SU-DHL-6 (cell line): ENCODE data around the gene CCDC138.

Experiments
- H2AFZ ChIP-seq: fragments of 200-600 bp; sonication (generic); 2 replicates; pipeline ENCODE4 v1.6.1; 2014; ENCODE audit warnings: low read depth, mild to moderate bottlenecking, moderate library complexity, mixed read lengths, antibody characterized with exemption, low read length; ENCODE audit not compliant: severe bottlenecking
- H3F3A ChIP-seq: fragments of 200-600 bp; shearing (Covaris generic); 2 replicates; pipeline ENCODE4 v1.6.0; 2016; ENCODE audit warnings: antibody characterized with exemption, mild to moderate bottlenecking; ENCODE audit not compliant: insufficient read depth
- H3K27ac ChIP-seq: fragments of 200-600 bp; sonication (generic); 2 replicates; pipeline ENCODE4 v1.5.1; 2016; ENCODE audit warnings: low read depth, mild to moderate bottlenecking, low read length, moderate library complexity, mixed read lengths
- H3K27me3 ChIP-seq: fragments of 200-600 bp; sonication (generic), shearing (Covaris generic); 2 replicates; pipeline ENCODE4 v1.6.0; 2014; ENCODE audit warnings: mild to moderate bottlenecking, low read length
- H3K36me3 ChIP-seq: fragments of 200-600 bp; sonication (generic); 2 replicates; pipeline ENCODE4 v1.6.1; 2014; ENCODE audit warnings: mild to moderate bottlenecking, low read length, mixed read lengths
- H3K4me2 ChIP-seq: fragments of 300-600, 200-600 bp; shearing (Covaris generic), sonication (generic); 2 replicates; pipeline ENCODE4 v1.6.0; 2014; ENCODE audit warnings: low read length, low read depth, mild to moderate bottlenecking; ENCODE audit not compliant: poor library complexity, severe bottlenecking
- H3K4me3 ChIP-seq: fragments of 200-600 bp; sonication (generic); 2 replicates; pipeline ENCODE4 v1.5.1; 2014; ENCODE audit warnings: antibody characterized with exemption, low read length, mild to moderate bottlenecking, mixed read lengths; ENCODE audit not compliant: insufficient read depth, poor library complexity, severe bottlenecking
- H3K79me2 ChIP-seq: fragments of 200-600 bp; sonication (generic); 2 replicates; pipeline ENCODE4 v1.6.1; 2014; ENCODE audit warnings: mild to moderate bottlenecking, low read length, moderate library complexity; ENCODE audit not compliant: insufficient read depth
- H3K9ac ChIP-seq: fragments of 200-600 bp; sonication (generic); 2 replicates; pipeline ENCODE4 v1.7.0; 2014; ENCODE audit warnings: mild to moderate bottlenecking, low read length
- H3K9me2 ChIP-seq: fragments of 200-600 bp; sonication (generic); replicated peaks from 2 replicates; pipeline ENCODE4 v1.6.1; 2014; ENCODE audit warnings: low read length; ENCODE audit not compliant: insufficient read depth
- H3K9me3 ChIP-seq: fragments of 200-600 bp; sonication (generic); 2 replicates; pipeline ENCODE4 v1.6.1; 2014; ENCODE audit warnings: low read length, mixed read lengths; ENCODE audit not compliant: insufficient read depth
- H4K20me1 ChIP-seq: fragments of 200-600 bp; sonication (generic); 2 replicates; pipeline ENCODE4 v1.6.1; 2014; ENCODE audit warnings: low read depth, mild to moderate bottlenecking, antibody characterized with exemption, low read length, moderate library complexity, mixed read lengths
- EZH2phosphoT487 ChIP-seq: fragments of 200-600 bp; sonication (generic), shearing (Covaris generic); conservative IDR thresholded peaks from 2 replicates; pipeline ENCODE4 v1.6.1; 2018; ENCODE audit warnings: mild to moderate bottlenecking, antibody characterized with exemption, low read length, moderate library complexity, mixed read lengths
- TF ChIP-seq, protein P1 (sequence below): fragments of 200-600 bp; sonication (generic); IDR thresholded peaks from one replicate; pipeline ENCODE4 v1.5.1; 2017; ENCODE audit warnings: antibody characterized with exemption, mild to moderate bottlenecking, low read length, moderate library complexity; ENCODE audit not compliant: insufficient read depth, poor library complexity, severe bottlenecking

CCDC138 gene

GRCh38 chr2:108893277-108893676 lies 106.7 kb downstream of the CCDC138 start:
- no peaks in the 10 kb centered on the region for H3K27me3 ChIP-seq
- no peak overlapping the region for H3K4me2 ChIP-seq
- H3K36me3 ChIP-seq, result peaks cover 20% of the 10 kb centered on the region; the same call in 1 of the 2 replicates
- TF ChIP-seq EZH2phosphoT487, result no peak
- TF ChIP-seq, protein P1, sequence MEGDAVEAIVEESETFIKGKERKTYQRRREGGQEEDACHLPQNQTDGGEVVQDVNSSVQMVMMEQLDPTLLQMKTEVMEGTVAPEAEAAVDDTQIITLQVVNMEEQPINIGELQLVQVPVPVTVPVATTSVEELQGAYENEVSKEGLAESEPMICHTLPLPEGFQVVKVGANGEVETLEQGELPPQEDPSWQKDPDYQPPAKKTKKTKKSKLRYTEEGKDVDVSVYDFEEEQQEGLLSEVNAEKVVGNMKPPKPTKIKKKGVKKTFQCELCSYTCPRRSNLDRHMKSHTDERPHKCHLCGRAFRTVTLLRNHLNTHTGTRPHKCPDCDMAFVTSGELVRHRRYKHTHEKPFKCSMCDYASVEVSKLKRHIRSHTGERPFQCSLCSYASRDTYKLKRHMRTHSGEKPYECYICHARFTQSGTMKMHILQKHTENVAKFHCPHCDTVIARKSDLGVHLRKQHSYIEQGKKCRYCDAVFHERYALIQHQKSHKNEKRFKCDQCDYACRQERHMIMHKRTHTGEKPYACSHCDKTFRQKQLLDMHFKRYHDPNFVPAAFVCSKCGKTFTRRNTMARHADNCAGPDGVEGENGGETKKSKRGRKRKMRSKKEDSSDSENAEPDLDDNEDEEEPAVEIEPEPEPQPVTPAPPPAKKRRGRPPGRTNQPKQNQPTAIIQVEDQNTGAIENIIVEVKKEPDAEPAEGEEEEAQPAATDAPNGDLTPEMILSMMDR, result no peak
- no peak overlapping the region for H3K4me3 ChIP-seq
- H3K9me3 ChIP-seq, result no peaks in the 10 kb centered on the region
- no peak overlapping the region for H3K9ac ChIP-seq
- H3K27ac ChIP-seq, result no peak overlapping the region
- no peak overlapping the region for H2AFZ ChIP-seq
- H4K20me1 ChIP-seq, result no peaks in the 10 kb centered on the region
- no peaks in the 10 kb centered on the region for H3K79me2 ChIP-seq
- H3F3A ChIP-seq, result no peaks in the 10 kb centered on the region
- H3K9me2 ChIP-seq, result no peaks in the 10 kb centered on the region

- no peaks in the 10 kb centered on the region for H3F3A ChIP-seq
- no peak overlapping the region for H3K4me2 ChIP-seq
- H3K9me3 ChIP-seq, result no peaks in the 10 kb centered on the region
- no peaks in the 10 kb centered on the region for H3K79me2 ChIP-seq
- H2AFZ ChIP-seq, result no peak overlapping the region
- H3K36me3 ChIP-seq, result peaks cover 8% of the 10 kb centered on the region; the same call in 1 of the 2 replicates
- H3K4me3 ChIP-seq, result no peak overlapping the region
- H3K9me2 ChIP-seq, result no peaks in the 10 kb centered on the region
- H3K9ac ChIP-seq, result no peak overlapping the region
- H3K27me3 ChIP-seq, result no peaks in the 10 kb centered on the region
- no peak overlapping the region for H3K27ac ChIP-seq
- TF ChIP-seq EZH2phosphoT487, result no peak
- TF ChIP-seq, protein P1, result no peak
- no peaks in the 10 kb centered on the region for H4K20me1 ChIP-seq
Observed at GRCh38 chr2:108894766-108895165, 108.2 kb downstream of the CCDC138 start.

GRCh38 chr2:108895188-108895587 lies 108.6 kb downstream of the CCDC138 start:
- H2AFZ ChIP-seq, result no peak overlapping the region
- H4K20me1 ChIP-seq, result no peaks in the 10 kb centered on the region
- H3K79me2 ChIP-seq, result no peaks in the 10 kb centered on the region
- TF ChIP-seq, protein P1, result no peak
- no peak for TF ChIP-seq EZH2phosphoT487
- H3K9me2 ChIP-seq, result no peaks in the 10 kb centered on the region
- no peak overlapping the region for H3K4me2 ChIP-seq
- no peak overlapping the region for H3K27ac ChIP-seq
- peaks cover 6% of the 10 kb centered on the region; the same call in 1 of the 2 replicates for H3K36me3 ChIP-seq
- H3K9ac ChIP-seq, result no peak overlapping the region
- no peaks in the 10 kb centered on the region for H3F3A ChIP-seq
- no peak overlapping the region for H3K4me3 ChIP-seq
- H3K27me3 ChIP-seq, result no peaks in the 10 kb centered on the region
- H3K9me3 ChIP-seq, result no peaks in the 10 kb centered on the region
